Measurements from ENCODE around the gene PXMP4.

- no peak for TF ChIP-seq CTCF (IDR thresholded peaks at IDR 0.05)
- no peak for TF ChIP-seq REST (IDR thresholded peaks at IDR 0.05; ENCODE audit: insufficient read depth in 1 of 2, low read depth in 2 of 2, low read length in 1 of 2)
Measured at GRCh38 chr20:33761698-33762250, 41.7 kb upstream of the PXMP4 start.
